HG02885 (cell line): ENCODE measurements around the gene RRP36.

Source experiments
- ATAC-seq: cut with Tn5 transposase; IDR thresholded peaks from one replicate; pipeline ENCODE4 v1.9.1; 2021; ENCODE audit warnings: mild to moderate bottlenecking; ENCODE audit not compliant: unreplicated experiment, poor library complexity

RRP36 gene

DNA sequence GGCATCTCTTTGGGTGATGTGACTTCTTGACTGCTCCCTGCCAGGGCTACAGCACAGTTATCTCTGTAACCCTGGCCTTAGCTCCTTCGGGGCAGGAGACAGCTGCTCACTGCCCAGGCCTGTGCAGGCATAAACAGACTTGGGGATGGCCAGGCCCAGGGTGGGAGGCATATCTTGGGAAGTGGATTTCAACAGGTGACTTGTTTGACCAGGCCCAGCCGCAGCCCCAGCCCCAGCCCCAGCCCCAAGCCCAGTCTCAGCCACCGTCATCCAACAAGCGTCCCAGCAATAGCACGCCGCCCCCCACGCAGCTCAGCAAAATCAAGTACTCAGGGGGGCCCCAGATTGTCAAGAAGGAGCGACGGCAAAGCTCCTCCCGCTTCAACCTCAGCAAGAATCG, 15.2 kb upstream of the RRP36 start:
- ATAC-seq, result no peak

GRCh38 chr6:43007126-43007525, 14.3 kb upstream of the RRP36 start:
- ATAC-seq, result no peak

DNA sequence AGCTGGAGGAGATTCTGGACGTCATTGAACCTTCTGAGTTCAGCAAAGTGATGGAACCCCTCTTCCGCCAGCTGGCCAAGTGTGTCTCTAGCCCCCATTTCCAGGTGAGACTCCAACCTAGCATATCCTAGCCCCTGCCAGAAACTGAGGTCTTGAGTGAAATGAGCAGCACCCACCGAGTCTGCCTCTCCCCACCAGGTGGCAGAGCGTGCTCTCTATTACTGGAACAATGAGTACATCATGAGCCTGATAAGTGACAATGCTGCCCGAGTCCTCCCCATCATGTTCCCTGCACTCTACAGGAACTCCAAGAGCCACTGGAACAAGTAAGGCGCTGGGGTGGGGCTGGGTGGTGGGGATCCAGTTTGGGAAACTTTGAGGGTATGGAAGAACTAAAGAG, 12.3 kb upstream of the RRP36 start:
- ATAC-seq, result no peak

GRCh38 chr6:43011207-43011606, 10.2 kb upstream of the RRP36 start:
- no peak for ATAC-seq

GRCh38 chr6:43012364-43012763, 9.1 kb upstream of the RRP36 start:
- ATAC-seq, result no peak

DNA sequence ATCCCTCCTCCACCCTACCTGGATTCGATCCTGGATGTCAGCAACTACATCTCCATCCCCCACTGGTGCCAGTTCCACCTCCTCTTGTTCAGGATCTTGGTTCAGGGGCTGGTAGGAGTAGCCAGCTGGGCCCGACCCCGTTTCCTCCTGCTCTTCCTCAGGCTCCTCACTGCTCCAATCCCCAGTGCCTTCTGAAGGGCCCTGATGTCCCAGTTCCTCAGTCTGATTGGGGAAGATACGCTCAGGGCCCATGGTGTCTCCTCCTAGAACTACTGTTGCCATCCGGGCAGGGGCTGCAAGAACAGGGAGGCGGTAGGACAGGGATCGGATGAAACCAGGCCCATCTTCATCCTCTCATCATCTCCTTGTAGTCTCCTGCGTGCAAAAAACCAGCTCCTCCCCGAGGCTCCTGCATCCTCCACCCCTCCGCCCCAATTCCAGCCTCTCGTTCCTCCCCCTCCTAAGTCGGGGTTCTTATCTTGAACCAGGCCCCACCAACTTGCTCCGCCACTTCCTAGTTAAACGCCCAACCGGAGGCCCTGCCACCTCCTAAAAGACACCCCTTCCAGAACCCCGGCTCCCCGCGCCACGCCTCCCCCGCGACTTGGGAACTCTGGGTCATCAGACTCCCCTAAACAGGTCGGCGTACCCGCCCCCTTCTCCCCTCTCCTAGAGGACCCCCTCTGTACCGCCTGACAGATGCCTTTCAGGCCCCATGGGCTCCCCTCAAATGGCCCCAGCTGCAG, 8.2 kb upstream of the RRP36 start:
- no peak for ATAC-seq

- peak; percentile 95 for ATAC-seq
These were observed 7.5 kb upstream of the RRP36 start, which contains the start of the genes KLHDC3 and MEA1 for GRCh38 chr6:43013843-43014433. Gene KLHDC3 (plus strand): TSS chr6:43014249. CDS start chr6:43017193, 2,944 bp downstream. Gene MEA1 (minus strand): TSS chr6:43013946. CDS start chr6:43013813, 133 bp downstream.

- no peak for ATAC-seq
These were observed 7.0 kb upstream of the RRP36 start for GRCh38 chr6:43014434-43014909.

DNA sequence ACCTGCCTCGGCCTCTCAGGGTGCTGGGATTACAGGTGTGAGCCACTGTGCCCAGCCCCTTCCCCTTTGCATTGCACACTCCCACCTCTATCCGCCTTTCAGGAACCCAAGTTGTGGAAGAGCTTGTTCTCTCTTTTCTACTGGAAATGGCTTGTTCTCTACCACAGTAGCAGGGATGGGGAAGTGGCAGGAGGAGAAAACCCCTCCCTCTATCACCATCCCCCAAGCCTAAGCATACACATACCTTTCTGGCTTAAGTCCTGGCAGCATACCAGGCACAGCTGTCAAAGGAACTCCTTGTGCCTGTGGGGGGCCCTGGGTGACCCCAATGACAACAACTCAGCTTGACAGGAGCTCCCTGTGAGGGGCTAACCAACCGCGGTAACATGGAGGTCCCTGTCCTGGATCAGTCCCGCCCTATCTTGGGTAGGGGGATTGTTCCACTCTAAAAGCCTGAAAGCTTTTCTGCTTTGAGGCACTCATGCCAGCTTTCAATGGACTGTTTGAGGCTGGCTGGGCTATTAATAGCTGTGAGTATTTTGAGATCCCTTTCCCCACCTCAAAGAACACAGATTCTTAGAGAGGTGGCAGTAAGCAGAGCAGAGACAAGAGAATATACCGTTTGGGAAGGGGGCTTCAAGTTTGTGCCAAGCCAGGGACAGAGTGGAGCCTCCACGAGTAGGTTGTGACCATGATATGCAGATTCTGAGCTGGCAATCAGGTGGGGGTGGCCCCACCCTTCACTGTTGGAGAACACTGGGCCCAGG, 5.1 kb upstream of the RRP36 start:
- ATAC-seq, result no peak

DNA sequence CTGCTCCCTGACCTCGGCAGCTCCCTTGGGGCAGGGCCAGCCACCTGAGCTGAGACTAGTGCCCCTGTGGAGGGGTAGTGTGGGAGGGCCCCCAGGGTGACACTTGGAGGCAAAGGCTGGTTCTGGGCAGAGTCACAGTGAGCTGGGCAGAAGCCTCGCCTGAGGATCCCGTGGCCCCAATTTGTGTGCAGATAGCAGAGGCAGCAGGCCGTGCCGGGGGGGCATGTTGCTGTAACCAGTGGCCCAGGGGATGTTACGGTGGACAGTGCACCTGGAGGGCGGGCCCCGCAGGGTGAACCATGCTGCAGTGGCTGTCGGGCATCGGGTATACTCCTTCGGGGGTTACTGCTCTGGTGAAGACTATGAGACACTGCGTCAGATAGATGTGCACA, 4.5 kb upstream of the RRP36 start:
- no peak for ATAC-seq

GRCh38 chr6:43019152-43019551, 2.3 kb upstream of the RRP36 start:
- no peak for ATAC-seq

GRCh38 chr6:43020052-43020705, 1.2 kb upstream of the RRP36 start:
- no peak for ATAC-seq

DNA sequence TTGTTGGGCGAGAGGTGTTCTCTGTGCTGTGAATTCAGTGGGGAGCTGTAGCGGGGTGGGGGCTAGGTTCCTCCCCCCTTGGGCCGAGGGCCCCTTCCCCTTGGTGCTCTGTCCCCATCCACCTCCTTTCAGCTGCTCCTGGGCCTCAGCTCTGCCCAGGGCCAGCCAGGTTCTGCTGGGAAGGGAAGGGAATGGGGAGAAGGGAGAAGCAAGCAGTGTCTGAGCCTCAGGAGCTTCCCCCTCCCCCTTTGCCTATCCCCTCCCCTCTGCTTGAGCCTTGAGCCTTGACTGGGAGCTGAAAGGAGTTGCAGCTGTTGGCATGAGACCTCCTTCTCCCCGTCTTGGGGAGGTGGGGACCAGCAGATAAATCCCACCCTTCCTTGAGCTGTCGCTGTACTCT, 576 bp upstream of the RRP36 start:
- ATAC-seq, result no peak

DNA sequence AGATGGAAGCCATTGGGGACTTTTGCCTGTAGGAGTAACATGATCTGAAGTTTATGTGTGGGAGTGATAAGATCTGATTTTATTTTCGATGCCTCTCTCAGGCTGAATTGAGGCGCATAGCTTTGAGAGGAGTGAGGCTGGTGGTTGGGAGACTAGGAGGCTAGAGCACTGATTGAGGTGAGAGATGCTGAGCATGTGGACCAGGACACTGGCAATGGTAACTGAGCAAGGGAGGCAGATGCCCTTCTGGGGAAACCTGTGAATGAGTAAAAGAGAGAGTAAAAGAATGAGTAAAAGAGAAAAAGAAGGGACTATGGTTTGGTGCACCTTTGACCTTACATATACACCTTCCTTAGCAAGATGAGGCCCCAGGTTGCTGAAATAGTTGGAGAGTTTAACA, 3.0 kb downstream of the RRP36 start:
- no peak for ATAC-seq

GRCh38 chr6:43026365-43026764, 4.9 kb downstream of the RRP36 start:
- no peak for ATAC-seq

DNA sequence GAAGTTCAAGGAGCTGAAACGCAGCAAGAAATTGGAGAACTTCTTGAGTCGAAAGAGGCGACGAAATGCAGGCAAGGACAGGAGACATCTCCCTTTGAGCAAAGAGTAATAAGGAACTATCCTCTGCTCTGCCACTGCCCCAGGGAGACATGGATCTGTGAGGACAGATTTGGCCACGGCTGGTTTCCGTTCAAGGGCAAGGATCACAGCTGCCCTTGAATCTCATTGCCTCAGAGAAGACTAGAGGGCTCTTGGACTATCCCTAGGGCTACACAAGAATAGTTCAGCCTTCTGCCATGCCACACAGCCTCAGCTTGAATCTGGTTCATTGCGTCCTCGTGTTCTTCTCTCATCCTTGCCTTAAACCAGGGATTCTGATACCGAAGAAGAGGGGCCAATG, 7.7 kb downstream of the RRP36 start:
- ATAC-seq, result no peak

DNA sequence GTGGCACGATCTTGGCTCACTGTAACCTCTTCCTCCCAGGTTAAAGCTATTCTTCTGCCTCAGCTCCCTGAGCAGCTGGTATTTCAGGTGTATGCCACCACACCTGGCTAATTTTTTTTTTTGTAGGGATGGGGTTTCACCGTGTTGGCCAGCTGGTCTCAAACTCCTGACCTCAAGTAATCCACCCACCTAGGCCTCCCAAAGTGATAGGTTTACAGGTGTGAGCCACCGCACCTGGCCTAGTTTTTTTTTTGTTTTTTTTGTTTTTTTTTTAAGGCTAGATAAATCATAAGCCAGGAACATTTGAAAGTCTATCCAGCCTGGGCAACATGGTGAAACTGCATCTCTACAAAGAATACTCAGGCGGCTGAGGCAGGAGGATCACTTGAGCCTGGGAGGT, 10.9 kb downstream of the RRP36 start:
- ATAC-seq, result no peak

DNA sequence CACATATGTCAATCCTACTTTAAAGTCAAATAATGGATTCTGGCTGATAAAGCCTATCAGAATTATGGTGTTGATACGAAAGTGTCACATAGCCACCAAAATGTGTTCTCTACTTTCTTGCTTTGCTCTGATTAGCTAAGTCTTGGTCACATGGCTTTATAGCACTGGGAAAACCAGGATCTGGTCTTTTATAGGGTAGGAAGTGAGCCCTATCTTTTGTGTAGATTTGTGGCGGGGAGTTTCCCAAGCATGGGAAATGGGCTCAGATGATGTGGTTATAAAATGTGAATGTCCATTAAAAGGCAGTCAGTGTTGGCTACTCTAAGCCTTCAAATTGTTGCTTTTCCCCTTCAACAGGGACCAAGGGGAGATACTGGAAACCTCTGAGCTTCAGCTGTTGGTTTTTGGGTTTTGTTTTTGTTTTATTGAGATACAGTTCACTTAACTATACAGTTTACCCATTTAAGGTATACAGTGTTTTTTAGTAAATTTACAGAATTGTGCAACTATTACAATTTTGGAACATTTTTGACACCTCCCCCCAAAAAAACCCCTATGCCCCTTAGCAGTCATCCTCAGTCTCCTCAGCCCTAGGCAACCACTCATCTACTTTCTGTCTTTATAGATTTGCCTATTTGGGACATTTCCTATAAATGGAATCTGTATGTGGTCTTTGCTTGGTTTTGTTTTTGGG, 12.2 kb downstream of the RRP36 start:
- ATAC-seq, result no peak

DNA sequence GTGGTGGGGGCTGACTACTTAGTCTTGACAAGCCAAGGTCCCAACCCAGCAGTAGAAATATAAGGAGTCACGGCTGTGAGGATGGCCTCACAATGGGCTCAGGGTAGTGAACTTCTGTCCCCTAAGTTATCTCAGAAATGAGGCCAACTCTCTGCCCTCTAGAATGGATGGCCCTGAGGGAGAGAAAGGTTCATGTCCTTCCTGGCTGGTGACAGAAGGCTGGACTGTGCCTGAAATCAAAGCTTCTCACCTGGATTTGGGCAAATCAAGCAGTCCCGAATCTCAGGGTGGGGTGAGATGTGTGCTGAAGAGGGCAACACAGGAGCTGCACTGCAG, 12.7 kb downstream of the RRP36 start:
- ATAC-seq, result no peak

DNA sequence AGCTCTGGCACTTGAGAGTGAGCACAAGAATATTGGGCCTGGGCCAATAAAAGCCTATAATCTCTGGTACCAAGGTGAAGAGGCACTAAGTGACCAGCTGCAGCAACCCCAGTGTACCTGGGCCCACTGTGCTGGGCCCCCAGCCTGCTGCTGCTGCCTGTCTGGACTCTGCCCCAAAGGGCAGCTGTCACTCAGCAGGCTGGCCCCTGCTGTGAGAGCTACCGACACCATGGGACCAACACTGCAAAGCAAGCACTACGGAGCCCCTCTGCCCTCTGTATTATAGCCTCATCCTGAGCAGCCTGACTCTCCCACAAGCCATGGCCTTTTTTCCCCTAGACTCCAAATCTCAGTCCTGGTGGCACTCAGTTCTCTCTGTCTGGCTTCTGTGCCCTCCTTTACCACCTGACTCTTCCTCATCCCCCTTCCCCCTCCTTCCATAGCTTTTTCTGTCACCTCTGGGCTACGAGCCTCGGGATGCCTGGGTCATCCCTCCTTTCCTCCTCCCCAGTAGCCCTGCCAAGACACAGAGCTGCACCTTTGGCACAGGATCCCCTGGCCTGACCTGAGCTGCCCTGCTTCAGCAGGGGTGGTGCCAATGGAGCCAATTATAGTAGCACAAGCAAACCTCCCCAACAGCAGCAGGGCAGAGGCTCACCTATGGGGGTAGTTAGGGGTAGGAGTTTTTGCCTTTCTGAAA, 14.2 kb downstream of the RRP36 start:
- ATAC-seq, result no peak
